K562 (cell line): ENCODE measurements around the gene SLC9A2. TPM values are rescaled to one million over a fixed set of nuclear protein-coding genes. Genes with fewer than 3 reads are reported as not detected.
A peak's percentile ranks its signal among the peaks of the same experiment; 100 is the strongest.

Source experiments
- ARNT ChIP-seq, 2 experiments: fragments of 450-650 bp; IDR thresholded peaks; 2 replicates each; pipeline ENCODE4 v1.6.1; 2016; ENCODE audit warnings: mild to moderate bottlenecking in 1 of 2
- CC2D1A ChIP-seq: fragments of 450-650 bp; IDR thresholded peaks from 2 replicates; pipeline ENCODE4 v1.6.1; 2017; ENCODE audit warnings: mild to moderate bottlenecking
- HDAC1 ChIP-seq, 2 experiments: fragments of 450-650 bp; IDR thresholded peaks; 2 replicates each; pipeline ENCODE4 v1.6.1; 2016 to 2017; ENCODE audit warnings: inconsistent platforms in 1 of 2, mild to moderate bottlenecking in 1 of 2, moderate library complexity in 1 of 2
- NFRKB ChIP-seq: fragments of 450-650 bp; IDR thresholded peaks from 2 replicates; pipeline ENCODE4 v1.6.1; 2016; ENCODE audit warnings: low read depth
- POLR3G ChIP-seq: IDR thresholded peaks from 2 replicates; pipeline ENCODE4 v1.6.1; 2011; ENCODE audit not compliant: insufficient read length, insufficient replicate concordance; ENCODE audit errors: extremely low read depth
- PPARD ChIP-seq: fragments of 250-450 bp; sonication (Bioruptor Pico); IDR thresholded peaks from 2 replicates; pipeline ENCODE4 v1.8.0; 2022; ENCODE audit warnings: inconsistent platforms, mild to moderate bottlenecking, moderate library complexity
- RBM25 ChIP-seq: fragments of 200-400 bp; formaldehyde crosslinking; IDR thresholded peaks from 2 replicates; pipeline ENCODE4 v1.6.1; 2018; ENCODE audit warnings: low read length, low read depth, moderate library complexity; ENCODE audit not compliant: severe bottlenecking
- ZNF133 ChIP-seq: fragments of 250-450 bp; sonication (Bioruptor Pico); IDR thresholded peaks from 2 replicates; pipeline ENCODE4 v1.4.0; 2020; ENCODE audit warnings: mild to moderate bottlenecking
- ZSCAN29 ChIP-seq: fragments of 450-650 bp; IDR thresholded peaks from 2 replicates; pipeline ENCODE4 v1.6.1; 2017
- polyA plus RNA-seq, 8 experiments: library from polyadenylated mRNA; depleted of rRNA in 4 of 8; stranded (reverse) in 5 of 8; unstranded in 3 of 8; fragments of >200 nt; fragmentation: Nextera tagmentation in 2 of 8; fragmentation: Illumina TruSeq in 1 of 8; extraction: Ambion mirVana in 2 of 8; extraction: Trizol in 1 of 8; gene quantifications; 2 replicates each; pipeline versions ENCODE4 v1.2.1 to v1.2.3, GENCODE V29; 2011 to 2014; ENCODE audit warnings: inconsistent platforms in 1 of 8, missing spikeins in 1 of 8
- total RNA-seq, 7 experiments: library from RNA; depleted of rRNA in 6 of 7; stranded (reverse); fragments of >200 nt in 6 of 7; fragmentation: Illumina TruSeq in 2 of 7; extraction: Trizol in 2 of 7; gene quantifications; 2 replicates each; pipeline versions ENCODE4 v1.2.1 to v1.2.3, GENCODE V29; 2011 to 2021; ENCODE audit warnings: low replicate concordance in 1 of 7
- TF ChIP-seq, protein P1 (sequence below): sonication (generic); formaldehyde crosslinking; IDR thresholded peaks from 2 replicates; pipeline ENCODE4 v1.8.1; 2023; ENCODE audit warnings: mild to moderate bottlenecking, missing genetic modification reagents
- TF ChIP-seq, protein P2 (sequence below): fragments of 250-450 bp; sonication (Bioruptor Pico); IDR thresholded peaks from 2 replicates; pipeline ENCODE4 v1.9.0; 2021; ENCODE audit warnings: mild to moderate bottlenecking, inconsistent platforms
- TF ChIP-seq, protein P3 (sequence below): sonication (generic); formaldehyde crosslinking; IDR thresholded peaks from 2 replicates; pipeline ENCODE4 v1.8.0; 2022; ENCODE audit warnings: mild to moderate bottlenecking, missing genetic modification reagents
- TF ChIP-seq, protein P4 (sequence below), 2 experiments: fragments of 450-650 bp in 1 of 2; sonication (generic) in 1 of 2; formaldehyde crosslinking in 1 of 2; IDR thresholded peaks in 1 of 2; conservative IDR thresholded peaks in 1 of 2; 2 replicates each; pipeline versions ENCODE4 v1.6.1 to v1.8.1; 2016 to 2023; ENCODE audit warnings: mild to moderate bottlenecking in 2 of 2, moderate library complexity in 2 of 2, inconsistent platforms in 1 of 2, missing genetic modification reagents in 1 of 2
- TF ChIP-seq, protein P5 (sequence below): sonication (generic); formaldehyde crosslinking; IDR thresholded peaks from 2 replicates; pipeline ENCODE4 v1.8.0; 2022; ENCODE audit warnings: missing genetic modification reagents, mild to moderate bottlenecking, borderline replicate concordance

SLC9A2 gene
- total and polyA plus RNA-seq, 9 of the 15 experiments (the other 6 are each of a cell fraction or from before 2014, with no cell fraction given): 0.45 to 3.3 (median 1.6) TPM

DNA sequence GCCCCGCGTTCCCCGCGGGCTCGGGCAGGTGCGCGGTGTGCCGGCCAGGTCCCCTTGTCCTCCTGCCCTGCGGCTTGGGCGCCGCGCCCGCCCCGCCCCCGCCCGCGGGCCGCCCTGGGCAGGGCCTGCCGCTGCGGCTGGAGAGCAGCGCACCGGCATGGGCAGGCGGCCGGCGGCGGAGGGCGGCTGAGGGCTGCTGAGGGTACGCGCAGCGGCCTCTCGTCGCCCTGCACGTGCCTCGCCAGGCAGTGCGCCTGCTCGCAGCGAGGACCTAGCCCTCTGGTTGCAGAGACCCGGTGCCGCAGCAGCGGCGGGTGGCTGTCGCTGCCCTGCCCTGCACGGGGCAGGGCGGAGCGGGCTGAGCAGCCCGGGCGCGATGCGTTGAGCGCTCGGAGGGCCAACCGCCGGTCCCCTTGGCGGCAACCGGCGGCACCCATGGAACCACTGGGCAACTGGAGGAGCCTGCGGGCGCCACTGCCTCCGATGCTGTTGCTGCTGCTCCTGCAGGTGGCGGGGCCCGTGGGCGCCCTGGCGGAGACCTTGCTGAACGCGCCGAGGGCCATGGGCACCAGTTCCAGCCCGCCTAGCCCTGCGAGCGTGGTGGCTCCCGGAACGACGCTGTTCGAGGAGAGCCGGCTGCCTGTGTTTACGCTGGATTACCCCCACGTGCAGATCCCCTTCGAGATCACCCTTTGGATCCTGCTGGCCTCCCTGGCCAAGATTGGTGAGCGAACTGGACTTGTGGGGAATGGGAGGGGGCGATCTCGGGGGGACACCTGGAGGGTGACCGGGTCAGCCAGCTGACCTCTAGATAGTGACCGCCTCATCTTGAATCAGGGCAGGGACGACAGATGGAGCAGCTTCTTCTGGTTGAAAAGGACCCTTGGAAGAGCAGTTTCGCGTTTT lies at the start of gene SLC9A2 (continued):
- TF ChIP-seq, protein P1, sequence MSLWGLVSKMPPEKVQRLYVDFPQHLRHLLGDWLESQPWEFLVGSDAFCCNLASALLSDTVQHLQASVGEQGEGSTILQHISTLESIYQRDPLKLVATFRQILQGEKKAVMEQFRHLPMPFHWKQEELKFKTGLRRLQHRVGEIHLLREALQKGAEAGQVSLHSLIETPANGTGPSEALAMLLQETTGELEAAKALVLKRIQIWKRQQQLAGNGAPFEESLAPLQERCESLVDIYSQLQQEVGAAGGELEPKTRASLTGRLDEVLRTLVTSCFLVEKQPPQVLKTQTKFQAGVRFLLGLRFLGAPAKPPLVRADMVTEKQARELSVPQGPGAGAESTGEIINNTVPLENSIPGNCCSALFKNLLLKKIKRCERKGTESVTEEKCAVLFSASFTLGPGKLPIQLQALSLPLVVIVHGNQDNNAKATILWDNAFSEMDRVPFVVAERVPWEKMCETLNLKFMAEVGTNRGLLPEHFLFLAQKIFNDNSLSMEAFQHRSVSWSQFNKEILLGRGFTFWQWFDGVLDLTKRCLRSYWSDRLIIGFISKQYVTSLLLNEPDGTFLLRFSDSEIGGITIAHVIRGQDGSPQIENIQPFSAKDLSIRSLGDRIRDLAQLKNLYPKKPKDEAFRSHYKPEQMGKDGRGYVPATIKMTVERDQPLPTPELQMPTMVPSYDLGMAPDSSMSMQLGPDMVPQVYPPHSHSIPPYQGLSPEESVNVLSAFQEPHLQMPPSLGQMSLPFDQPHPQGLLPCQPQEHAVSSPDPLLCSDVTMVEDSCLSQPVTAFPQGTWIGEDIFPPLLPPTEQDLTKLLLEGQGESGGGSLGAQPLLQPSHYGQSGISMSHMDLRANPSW (CRISPR knock-in tag): no peak
- TF ChIP-seq PPARD (CRISPR knock-in tag): no peak
- no peak for TF ChIP-seq POLR3G
- no peak for TF ChIP-seq ZNF133
- TF ChIP-seq NFRKB: no peak
- TF ChIP-seq, protein P2, sequence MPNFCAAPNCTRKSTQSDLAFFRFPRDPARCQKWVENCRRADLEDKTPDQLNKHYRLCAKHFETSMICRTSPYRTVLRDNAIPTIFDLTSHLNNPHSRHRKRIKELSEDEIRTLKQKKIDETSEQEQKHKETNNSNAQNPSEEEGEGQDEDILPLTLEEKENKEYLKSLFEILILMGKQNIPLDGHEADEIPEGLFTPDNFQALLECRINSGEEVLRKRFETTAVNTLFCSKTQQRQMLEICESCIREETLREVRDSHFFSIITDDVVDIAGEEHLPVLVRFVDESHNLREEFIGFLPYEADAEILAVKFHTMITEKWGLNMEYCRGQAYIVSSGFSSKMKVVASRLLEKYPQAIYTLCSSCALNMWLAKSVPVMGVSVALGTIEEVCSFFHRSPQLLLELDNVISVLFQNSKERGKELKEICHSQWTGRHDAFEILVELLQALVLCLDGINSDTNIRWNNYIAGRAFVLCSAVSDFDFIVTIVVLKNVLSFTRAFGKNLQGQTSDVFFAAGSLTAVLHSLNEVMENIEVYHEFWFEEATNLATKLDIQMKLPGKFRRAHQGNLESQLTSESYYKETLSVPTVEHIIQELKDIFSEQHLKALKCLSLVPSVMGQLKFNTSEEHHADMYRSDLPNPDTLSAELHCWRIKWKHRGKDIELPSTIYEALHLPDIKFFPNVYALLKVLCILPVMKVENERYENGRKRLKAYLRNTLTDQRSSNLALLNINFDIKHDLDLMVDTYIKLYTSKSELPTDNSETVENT: no peak
- TF ChIP-seq, protein P3, sequence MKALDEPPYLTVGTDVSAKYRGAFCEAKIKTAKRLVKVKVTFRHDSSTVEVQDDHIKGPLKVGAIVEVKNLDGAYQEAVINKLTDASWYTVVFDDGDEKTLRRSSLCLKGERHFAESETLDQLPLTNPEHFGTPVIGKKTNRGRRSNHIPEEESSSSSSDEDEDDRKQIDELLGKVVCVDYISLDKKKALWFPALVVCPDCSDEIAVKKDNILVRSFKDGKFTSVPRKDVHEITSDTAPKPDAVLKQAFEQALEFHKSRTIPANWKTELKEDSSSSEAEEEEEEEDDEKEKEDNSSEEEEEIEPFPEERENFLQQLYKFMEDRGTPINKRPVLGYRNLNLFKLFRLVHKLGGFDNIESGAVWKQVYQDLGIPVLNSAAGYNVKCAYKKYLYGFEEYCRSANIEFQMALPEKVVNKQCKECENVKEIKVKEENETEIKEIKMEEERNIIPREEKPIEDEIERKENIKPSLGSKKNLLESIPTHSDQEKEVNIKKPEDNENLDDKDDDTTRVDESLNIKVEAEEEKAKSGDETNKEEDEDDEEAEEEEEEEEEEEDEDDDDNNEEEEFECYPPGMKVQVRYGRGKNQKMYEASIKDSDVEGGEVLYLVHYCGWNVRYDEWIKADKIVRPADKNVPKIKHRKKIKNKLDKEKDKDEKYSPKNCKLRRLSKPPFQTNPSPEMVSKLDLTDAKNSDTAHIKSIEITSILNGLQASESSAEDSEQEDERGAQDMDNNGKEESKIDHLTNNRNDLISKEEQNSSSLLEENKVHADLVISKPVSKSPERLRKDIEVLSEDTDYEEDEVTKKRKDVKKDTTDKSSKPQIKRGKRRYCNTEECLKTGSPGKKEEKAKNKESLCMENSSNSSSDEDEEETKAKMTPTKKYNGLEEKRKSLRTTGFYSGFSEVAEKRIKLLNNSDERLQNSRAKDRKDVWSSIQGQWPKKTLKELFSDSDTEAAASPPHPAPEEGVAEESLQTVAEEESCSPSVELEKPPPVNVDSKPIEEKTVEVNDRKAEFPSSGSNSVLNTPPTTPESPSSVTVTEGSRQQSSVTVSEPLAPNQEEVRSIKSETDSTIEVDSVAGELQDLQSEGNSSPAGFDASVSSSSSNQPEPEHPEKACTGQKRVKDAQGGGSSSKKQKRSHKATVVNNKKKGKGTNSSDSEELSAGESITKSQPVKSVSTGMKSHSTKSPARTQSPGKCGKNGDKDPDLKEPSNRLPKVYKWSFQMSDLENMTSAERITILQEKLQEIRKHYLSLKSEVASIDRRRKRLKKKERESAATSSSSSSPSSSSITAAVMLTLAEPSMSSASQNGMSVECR (CRISPR knock-in tag): 0 out of 2 replicates have a peak, but pooled peaks have one; percentile 35
- TF ChIP-seq, protein P4, sequence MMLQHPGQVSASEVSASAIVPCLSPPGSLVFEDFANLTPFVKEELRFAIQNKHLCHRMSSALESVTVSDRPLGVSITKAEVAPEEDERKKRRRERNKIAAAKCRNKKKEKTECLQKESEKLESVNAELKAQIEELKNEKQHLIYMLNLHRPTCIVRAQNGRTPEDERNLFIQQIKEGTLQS (IDR thresholded peaks at IDR 0.05): no peak
- TF ChIP-seq, protein P4 (CRISPR knock-in tag; conservative IDR thresholded peaks at IDR 0.05): no peak
- TF ChIP-seq ARNT (IDR thresholded peaks at IDR 0.05): no peak
- TF ChIP-seq ZSCAN29: no peak
- no peak for TF ChIP-seq RBM25
- TF ChIP-seq, protein P5, sequence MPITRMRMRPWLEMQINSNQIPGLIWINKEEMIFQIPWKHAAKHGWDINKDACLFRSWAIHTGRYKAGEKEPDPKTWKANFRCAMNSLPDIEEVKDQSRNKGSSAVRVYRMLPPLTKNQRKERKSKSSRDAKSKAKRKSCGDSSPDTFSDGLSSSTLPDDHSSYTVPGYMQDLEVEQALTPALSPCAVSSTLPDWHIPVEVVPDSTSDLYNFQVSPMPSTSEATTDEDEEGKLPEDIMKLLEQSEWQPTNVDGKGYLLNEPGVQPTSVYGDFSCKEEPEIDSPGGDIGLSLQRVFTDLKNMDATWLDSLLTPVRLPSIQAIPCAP (CRISPR knock-in tag): no peak
- no peak for TF ChIP-seq HDAC1 (IDR thresholded peaks at IDR 0.05)
- no peak for TF ChIP-seq CC2D1A
